Coronary artery (tissue), 2 donors: ENCODE data around the gene CEP112.
"Not testable (repeated sequence)": the region's sequence is repeated elsewhere in the genome, so short reads cannot be mapped to it uniquely, and the experiment has no call there.

Experiments used
- DNase-seq: peaks from one replicate; pipeline ENCODE4 v3.0.0-alpha.2; 2017; ENCODE audit warnings: low spot score
- H3K27ac ChIP-seq, 2 donors: fragments of 200-600 bp; sonication (generic); one replicate each; pipeline ENCODE4 v1.5.1; 2016 to 2019
- H3K4me3 ChIP-seq: fragments of 200-600 bp; sonication (generic); 2 replicates; pipeline ENCODE4 v1.5.1; 2016; ENCODE audit warnings: mild to moderate bottlenecking, moderate library complexity
- CTCF ChIP-seq: fragments of 200-600 bp; sonication (generic); IDR thresholded peaks from one replicate; pipeline ENCODE4 v1.5.1; 2019; ENCODE audit warnings: antibody characterized with exemption

The CEP112 gene

GRCh38 chr17:65841089-65841488 lies 350.8 kb downstream of the CEP112 start:
- no peak overlapping the region for H3K27ac ChIP-seq
- H3K4me3 ChIP-seq: no peak overlapping the region
- DNase-seq: no peak
- TF ChIP-seq CTCF: no peak

- not testable (repeated sequence) for DNase-seq, H3K4me3 ChIP-seq, H3K27ac ChIP-seq
These were observed 354.7 kb downstream of the CEP112 start for GRCh38 chr17:65837232-65837631.

DNA sequence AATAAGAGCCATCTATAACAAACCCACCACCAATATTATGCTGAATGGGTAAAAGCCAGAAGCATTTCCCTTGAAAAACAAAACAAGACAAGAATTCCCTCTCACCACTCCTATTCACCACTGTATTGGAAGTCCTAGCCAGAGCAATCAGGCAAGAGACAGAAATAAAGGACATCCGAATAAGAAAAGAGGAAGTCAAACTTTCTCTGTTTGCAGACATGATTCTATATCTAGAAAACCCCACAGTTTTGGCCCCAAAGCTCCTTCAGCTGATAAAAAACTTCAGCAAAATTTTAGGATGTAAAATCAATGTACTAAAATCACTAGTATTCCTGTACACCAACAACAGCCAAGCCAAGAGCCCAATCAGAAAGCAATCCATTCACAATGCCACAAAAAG lies 358.7 kb downstream of the CEP112 start:
- Histone ChIP-seq H3K27ac (no peak overlapping the region), H3K4me3 (no peak overlapping the region)
- no peak for TF ChIP-seq CTCF
- DNase-seq: no peak

DNA sequence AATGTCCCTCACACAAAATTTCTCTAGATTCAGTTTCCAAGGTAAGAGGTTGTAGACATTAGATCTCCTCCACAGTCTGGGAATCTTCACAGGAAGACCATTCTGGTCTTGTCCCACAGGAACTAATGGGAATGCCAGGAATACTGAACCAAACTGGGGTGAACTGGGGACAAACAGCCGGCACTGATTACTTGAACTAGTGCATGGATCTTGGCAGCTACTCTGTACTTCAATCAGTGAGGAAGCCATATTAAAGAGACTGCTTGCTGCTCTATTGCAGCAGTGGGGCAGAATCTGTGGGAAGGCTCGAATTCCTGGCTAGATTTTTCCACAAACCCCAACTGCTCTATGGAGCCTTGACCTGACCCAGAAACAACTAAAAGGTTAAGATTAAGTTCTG lies 361.6 kb downstream of the CEP112 start:
- Histone ChIP-seq H3K4me3 (no peak overlapping the region), H3K27ac (no peak overlapping the region)
- TF ChIP-seq CTCF: no peak
- DNase-seq: no peak

- DNase-seq, H3K4me3 ChIP-seq, H3K27ac ChIP-seq: not testable (repeated sequence)
These were observed 365.4 kb downstream of the CEP112 start for GRCh38 chr17:65826577-65826976.

DNA sequence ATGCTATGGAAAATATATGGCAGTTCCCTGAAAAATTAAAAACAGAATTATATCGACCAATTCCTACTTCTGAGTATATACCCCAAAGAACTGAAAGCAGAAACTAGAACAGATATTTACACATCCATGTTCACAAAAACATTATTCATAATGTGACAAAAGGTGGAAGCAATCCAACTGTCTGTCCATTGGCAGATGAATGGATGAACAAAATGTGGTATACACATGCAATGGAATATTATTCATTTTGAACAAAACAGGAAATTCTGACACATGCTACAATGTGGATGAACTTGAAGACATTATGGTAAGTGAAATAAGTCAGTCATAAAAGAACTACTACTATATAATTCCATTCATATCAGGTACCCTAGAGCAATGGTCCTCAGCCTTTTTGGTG lies 367.0 kb downstream of the CEP112 start:
- DNase-seq: no peak
- no peak for TF ChIP-seq CTCF
- Histone ChIP-seq H3K4me3 (no peak overlapping the region), H3K27ac (no peak overlapping the region)

DNA sequence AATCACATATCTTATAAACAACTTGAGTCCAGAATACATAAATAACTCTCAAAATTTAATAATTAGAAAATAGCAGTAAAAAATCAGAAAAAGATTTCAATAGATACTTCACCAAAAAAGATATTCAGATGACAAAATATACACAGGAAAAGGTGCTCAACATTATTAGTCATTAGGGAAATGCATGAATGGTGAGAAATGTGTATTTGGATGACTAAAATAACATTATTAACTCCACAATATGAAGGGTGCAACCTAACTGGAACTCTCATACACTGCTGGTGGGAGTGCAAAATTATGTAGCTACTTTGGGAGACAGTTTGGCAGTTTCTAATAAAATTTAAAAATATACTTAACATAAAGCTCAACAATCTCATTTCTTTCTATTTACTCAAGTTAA lies 368.2 kb downstream of the CEP112 start:
- DNase-seq: no peak
- no peak overlapping the region for H3K4me3 ChIP-seq
- no peak for TF ChIP-seq CTCF
- no peak overlapping the region for H3K27ac ChIP-seq

- no peak for DNase-seq
- Histone ChIP-seq H3K4me3 (no peak overlapping the region), H3K27ac (no peak overlapping the region)
- no peak for TF ChIP-seq CTCF
These were observed 371.1 kb downstream of the CEP112 start for GRCh38 chr17:65820811-65821210.
